SK-N-MC (cell line): ENCODE results near the gene TMEM132C.

Experiments used
- DNase-seq: peaks from one replicate; pipeline ENCODE4 v3.0.0-alpha.2; 2011; ENCODE audit warnings: low read depth, low spot score
- H3K27ac ChIP-seq: fragments of 200-600 bp; sonication (generic); 2 replicates; pipeline ENCODE4 v1.5.1; 2016; ENCODE audit warnings: mixed run types
- H3K36me3 ChIP-seq: fragments of 200-600 bp; sonication (generic); 2 replicates; pipeline ENCODE4 v1.6.1; 2017; ENCODE audit warnings: antibody characterized with exemption, low read length, mixed read lengths; ENCODE audit not compliant: insufficient read depth
- H3K4me3 ChIP-seq: fragments of 200-600 bp; sonication (generic); 2 replicates; pipeline ENCODE4 v1.5.1; 2016
- H3K9ac ChIP-seq: fragments of 200-600 bp; sonication (generic); 2 replicates; pipeline ENCODE4 v1.8.0; 2017; ENCODE audit warnings: mixed run types, mixed read lengths; ENCODE audit not compliant: insufficient read length
- H3K9me3 ChIP-seq: fragments of 200-600 bp; sonication (generic); 2 replicates; pipeline ENCODE4 v1.6.1; 2017; ENCODE audit warnings: low read depth, mild to moderate bottlenecking, antibody characterized with exemption, low read length, moderate library complexity, mixed read lengths
- EZH2 ChIP-seq: fragments of 200-600 bp; sonication (generic); IDR thresholded peaks from one replicate; pipeline ENCODE4 v1.6.1; 2017; ENCODE audit warnings: antibody characterized with exemption
- FOXP2 ChIP-seq: optimal IDR thresholded peaks from 2 replicates; pipeline ENCODE3; 2011; ENCODE audit warnings: mild to moderate bottlenecking, moderate library complexity; ENCODE audit not compliant: insufficient read depth; ENCODE audit errors: extremely low read length, control extremely low read depth
- POLR2AphosphoS5 ChIP-seq: IDR thresholded peaks from 2 replicates; pipeline ENCODE4 v1.6.1; 2012; ENCODE audit warnings: mild to moderate bottlenecking, low read depth, low read length, borderline replicate concordance

TMEM132C gene

GRCh38 chr12:128675576-128675975, 408.6 kb downstream of the TMEM132C start:
- TF ChIP-seq EZH2 = no peak
- H3K27ac ChIP-seq = no peak overlapping the region
- H3K9me3 ChIP-seq = no peaks in the 10 kb centered on the region
- no peak overlapping the region for H3K9ac ChIP-seq
- H3K36me3 ChIP-seq = no peaks in the 10 kb centered on the region
- no peak overlapping the region for H3K4me3 ChIP-seq
- no peak for DNase-seq

GRCh38 chr12:128680555-128680954, 413.6 kb downstream of the TMEM132C start:
- no peak overlapping the region for H3K4me3 ChIP-seq
- H3K27ac ChIP-seq = no peak overlapping the region
- DNase-seq = no peak
- H3K9me3 ChIP-seq = no peaks in the 10 kb centered on the region
- no peaks in the 10 kb centered on the region for H3K36me3 ChIP-seq
- TF ChIP-seq POLR2AphosphoS5 (no peak), EZH2 (no peak), FOXP2 (no peak)
- no peak overlapping the region for H3K9ac ChIP-seq

GRCh38 chr12:128682548-128683275, 415.7 kb downstream of the TMEM132C start:
- no peak for DNase-seq
- Histone ChIP-seq H3K9ac (no peak overlapping the region), H3K9me3 (no peaks in the 10 kb centered on the region), H3K4me3 (no peak overlapping the region), H3K36me3 (no peaks in the 10 kb centered on the region), H3K27ac (no peak overlapping the region)
- TF ChIP-seq FOXP2 = no peak
- TF ChIP-seq POLR2AphosphoS5 = no peak
- TF ChIP-seq EZH2 = no peak

GRCh38 chr12:128684352-128684751, 417.4 kb downstream of the TMEM132C start:
- TF ChIP-seq EZH2 (no peak), POLR2AphosphoS5 (no peak), FOXP2 (no peak)
- no peak for DNase-seq
- no peaks in the 10 kb centered on the region for H3K36me3 ChIP-seq
- H3K4me3 ChIP-seq = no peak overlapping the region
- no peak overlapping the region for H3K9ac ChIP-seq
- no peak overlapping the region for H3K27ac ChIP-seq
- no peaks in the 10 kb centered on the region for H3K9me3 ChIP-seq

GRCh38 chr12:128685903-128686475, 419.0 kb downstream of the TMEM132C start:
- Histone ChIP-seq H3K9ac (no peak overlapping the region), H3K9me3 (no peaks in the 10 kb centered on the region), H3K27ac (no peak overlapping the region), H3K36me3 (no peaks in the 10 kb centered on the region), H3K4me3 (no peak overlapping the region)
- TF ChIP-seq FOXP2 (no peak), POLR2AphosphoS5 (no peak), EZH2 (no peak)
- no peak for DNase-seq

GRCh38 chr12:128687851-128688250, 420.9 kb downstream of the TMEM132C start:
- Histone ChIP-seq H3K36me3 (no peaks in the 10 kb centered on the region), H3K4me3 (no peak overlapping the region), H3K9me3 (no peaks in the 10 kb centered on the region), H3K27ac (no peak overlapping the region), H3K9ac (no peak overlapping the region)
- TF ChIP-seq POLR2AphosphoS5 (no peak), EZH2 (no peak), FOXP2 (no peak)
- no peak for DNase-seq

- no peaks in the 10 kb centered on the region for H3K9me3 ChIP-seq
- no peak overlapping the region for H3K4me3 ChIP-seq
- DNase-seq = no peak
- no peaks in the 10 kb centered on the region for H3K36me3 ChIP-seq
- no peak overlapping the region for H3K9ac ChIP-seq
- H3K27ac ChIP-seq = no peak overlapping the region
- TF ChIP-seq POLR2AphosphoS5 (no peak), FOXP2 (no peak), EZH2 (no peak)
Observed at GRCh38 chr12:128690641-128691040, 423.7 kb downstream of the TMEM132C start.

GRCh38 chr12:128693115-128693514, 426.1 kb downstream of the TMEM132C start:
- H3K4me3 ChIP-seq = no peak overlapping the region
- no peak overlapping the region for H3K9ac ChIP-seq
- H3K36me3 ChIP-seq = no peaks in the 10 kb centered on the region
- no peak for DNase-seq
- H3K27ac ChIP-seq = no peak overlapping the region
- H3K9me3 ChIP-seq = no peaks in the 10 kb centered on the region
- TF ChIP-seq EZH2 (no peak), POLR2AphosphoS5 (no peak), FOXP2 (no peak)

- TF ChIP-seq EZH2 (no peak), FOXP2 (no peak), POLR2AphosphoS5 (no peak)
- no peaks in the 10 kb centered on the region for H3K9me3 ChIP-seq
- no peak overlapping the region for H3K27ac ChIP-seq
- no peak for DNase-seq
- no peaks in the 10 kb centered on the region for H3K36me3 ChIP-seq
- no peak overlapping the region for H3K4me3 ChIP-seq
- H3K9ac ChIP-seq = no peak overlapping the region
Observed at GRCh38 chr12:128693771-128694170, 426.8 kb downstream of the TMEM132C start.
